COLO829 (cell line): ENCODE data around the gene GARIN5A.

Experiments
- DNase-seq: peaks from one replicate; pipeline ENCODE4 v3.0.0; 2012; ENCODE audit warnings: low spot score

GARIN5A gene

GRCh38 chr19:50508843-50509190 lies 32.2 kb upstream of the GARIN5A start:
- no peak for DNase-seq

- DNase-seq, result no peak
These were observed 30.7 kb upstream of the GARIN5A start for GRCh38 chr19:50507376-50507775.

- no peak for DNase-seq
These were observed 30.1 kb upstream of the GARIN5A start for GRCh38 chr19:50506700-50507099.

- DNase-seq, result no peak
These were observed 29.4 kb upstream of the GARIN5A start for GRCh38 chr19:50505856-50506611.

- DNase-seq, result no peak
These were observed 25.2 kb upstream of the GARIN5A start for GRCh38 chr19:50501568-50502475.

GRCh38 chr19:50501186-50501567 lies 24.5 kb upstream of the GARIN5A start:
- no peak for DNase-seq

DNA sequence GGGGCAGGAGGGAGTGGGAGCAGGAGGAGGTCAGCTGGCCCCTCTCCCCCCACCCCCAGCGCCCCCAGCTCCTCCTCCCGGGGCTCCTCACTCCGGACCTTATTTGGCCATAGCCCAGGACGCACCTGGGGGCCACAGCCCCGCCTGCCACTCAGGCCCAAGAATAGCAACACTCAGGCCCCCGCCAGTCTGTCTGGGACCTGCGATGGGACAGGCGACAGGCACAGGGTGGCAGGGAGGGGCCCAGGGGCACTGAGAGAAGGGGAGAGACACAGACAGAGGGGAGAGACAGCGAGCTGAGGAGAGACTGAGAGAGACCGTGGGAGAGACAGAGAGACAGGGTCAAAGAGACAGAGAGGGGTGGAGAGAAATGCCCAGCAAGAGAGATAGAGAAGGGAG lies 24.1 kb upstream of the GARIN5A start:
- no peak for DNase-seq

DNA sequence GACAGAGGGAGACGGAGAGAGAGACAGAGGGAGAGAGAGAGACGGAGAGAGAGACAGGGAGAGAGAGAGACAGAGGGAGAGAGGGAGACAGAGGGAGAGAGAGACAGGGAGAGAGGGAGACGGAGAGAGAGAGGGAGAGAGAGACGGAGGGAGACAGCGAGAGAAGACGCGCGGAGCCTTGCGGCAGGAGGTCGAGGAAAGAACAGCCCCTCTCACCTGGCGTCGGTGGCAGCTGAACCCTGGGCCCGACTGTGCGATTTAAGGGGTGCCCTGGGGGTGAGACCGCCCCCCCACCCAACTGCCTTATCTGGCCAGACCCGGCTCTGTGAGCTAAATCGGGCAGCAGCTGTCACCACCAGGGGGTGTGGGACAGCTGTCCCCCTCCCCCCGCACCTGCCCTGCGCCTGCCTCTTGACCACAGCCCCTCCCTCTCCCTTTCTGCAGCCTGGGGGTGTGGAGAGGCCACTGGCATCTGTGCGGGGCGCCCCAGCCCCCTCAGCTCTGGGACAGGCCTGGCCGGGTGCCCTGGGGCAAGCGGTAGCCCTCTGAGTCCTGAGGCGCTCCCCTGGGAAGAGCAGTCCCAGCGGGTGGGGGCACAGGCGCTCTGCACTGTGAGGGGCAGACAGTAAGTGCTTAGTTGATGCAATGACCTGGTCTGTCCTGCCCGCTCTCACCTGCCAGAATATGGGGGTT lies 23.6 kb upstream of the GARIN5A start:
- no peak for DNase-seq

DNA sequence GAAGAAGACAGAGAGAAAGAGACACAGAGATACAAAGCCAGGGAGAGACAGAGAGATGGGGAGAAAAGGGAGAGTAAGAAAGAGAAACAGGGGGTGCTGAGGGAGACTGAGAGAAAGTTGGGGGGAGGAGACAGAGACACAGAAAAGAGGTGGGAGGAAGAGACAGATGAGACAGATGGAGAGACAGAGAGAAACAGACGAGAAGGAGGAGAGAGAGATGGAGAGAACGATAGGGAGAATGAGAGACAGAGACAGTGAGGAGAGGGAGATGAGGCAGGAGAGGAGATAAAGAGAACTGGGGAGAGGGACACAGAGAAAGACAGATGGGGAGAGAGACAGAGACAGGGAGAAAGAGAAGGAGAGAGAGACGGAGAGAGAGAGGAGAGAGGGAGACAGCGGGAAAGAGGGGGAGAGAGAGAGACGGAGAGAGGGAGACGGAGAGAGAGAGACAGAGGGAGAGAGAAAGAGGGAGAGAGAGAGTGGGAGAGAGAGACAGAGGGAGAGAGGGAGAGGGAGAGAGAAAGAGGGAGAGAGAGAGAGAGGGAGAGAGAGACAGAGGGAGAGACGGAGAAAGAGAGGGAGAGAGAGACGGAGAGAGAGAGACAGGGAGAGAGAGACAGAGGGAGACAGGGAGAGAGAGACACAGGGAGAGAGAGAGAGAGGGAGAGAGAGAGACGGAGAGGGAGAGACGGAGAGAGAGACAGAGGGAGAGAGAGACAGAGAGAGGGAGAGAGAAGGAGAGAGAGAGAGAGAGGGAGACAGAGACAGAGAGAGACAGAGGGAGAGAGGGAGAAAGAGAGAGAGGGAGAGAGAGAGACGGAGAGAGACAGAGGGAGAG lies 21.8 kb upstream of the GARIN5A start:
- DNase-seq, result no peak

DNA sequence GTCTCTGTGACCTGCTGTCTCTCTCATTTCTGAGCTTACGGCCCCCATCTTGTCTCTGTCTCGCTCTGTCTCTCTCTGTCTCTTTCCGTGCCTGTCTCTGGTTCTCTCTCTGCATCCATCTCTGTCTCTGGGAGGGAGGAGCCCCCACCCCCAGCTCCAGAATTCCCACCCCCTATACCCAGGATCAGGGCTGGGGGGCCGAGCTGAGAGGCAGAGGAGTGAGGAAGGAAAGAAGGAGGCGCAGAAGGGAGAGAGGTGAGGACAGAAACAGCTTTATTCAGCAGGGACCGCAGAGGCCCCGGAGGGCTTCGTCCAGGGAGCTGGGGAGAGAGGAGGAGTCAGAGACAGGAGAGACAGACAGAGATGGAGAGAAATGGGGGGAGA lies 20.4 kb upstream of the GARIN5A start:
- peak; percentile 31 for DNase-seq

GRCh38 chr19:50496189-50497021 lies 19.8 kb upstream of the GARIN5A start:
- DNase-seq, result peak; percentile 82

DNA sequence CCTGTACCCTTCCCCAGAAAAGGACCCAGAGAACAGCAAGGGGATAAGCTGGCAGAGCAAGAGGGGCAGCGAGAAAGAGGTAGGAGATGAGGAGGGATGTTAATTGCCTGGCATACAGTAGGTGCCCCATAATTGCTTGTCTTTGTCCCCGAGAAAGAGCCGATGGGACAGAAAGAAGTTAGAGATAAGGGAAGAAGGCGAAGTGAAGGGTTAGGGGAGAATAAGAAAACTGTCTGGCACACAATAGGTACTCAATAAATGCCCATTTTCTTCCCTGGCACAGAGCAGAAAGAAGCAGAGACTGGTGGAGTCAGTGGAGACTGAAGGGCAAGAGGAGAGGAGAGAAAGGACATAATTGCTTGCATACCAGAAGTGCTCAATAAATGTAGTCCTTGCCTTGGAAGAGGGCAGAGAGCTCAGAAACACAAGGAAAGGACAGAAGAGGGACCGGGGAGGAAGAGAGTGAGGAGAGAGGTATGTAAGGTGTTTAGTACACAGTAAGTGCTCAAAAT lies 18.4 kb upstream of the GARIN5A start:
- no peak for DNase-seq

- no peak for DNase-seq
These were observed 17.8 kb upstream of the GARIN5A start for GRCh38 chr19:50494186-50495019.

DNA sequence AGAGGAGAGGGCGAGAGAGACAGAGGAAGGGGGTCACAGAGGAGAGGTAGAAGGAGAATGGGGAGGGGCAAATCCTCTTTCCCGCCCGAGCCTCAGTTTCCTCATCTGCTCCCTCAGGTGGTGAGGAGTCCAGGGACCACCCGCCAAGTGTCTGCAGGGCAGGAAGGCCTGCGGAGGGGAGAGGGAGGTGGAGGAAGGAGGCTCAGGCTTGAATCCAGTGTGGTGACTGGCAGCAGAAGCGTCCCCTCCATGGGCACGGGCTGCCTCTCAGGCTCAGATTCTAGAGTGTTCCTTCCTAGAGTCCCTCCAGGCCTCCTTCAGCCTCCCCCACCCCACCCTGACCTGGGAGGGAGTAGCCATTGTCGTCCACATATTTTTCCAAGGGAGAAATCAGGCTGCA lies 16.5 kb upstream of the GARIN5A start:
- DNase-seq, result no peak

DNA sequence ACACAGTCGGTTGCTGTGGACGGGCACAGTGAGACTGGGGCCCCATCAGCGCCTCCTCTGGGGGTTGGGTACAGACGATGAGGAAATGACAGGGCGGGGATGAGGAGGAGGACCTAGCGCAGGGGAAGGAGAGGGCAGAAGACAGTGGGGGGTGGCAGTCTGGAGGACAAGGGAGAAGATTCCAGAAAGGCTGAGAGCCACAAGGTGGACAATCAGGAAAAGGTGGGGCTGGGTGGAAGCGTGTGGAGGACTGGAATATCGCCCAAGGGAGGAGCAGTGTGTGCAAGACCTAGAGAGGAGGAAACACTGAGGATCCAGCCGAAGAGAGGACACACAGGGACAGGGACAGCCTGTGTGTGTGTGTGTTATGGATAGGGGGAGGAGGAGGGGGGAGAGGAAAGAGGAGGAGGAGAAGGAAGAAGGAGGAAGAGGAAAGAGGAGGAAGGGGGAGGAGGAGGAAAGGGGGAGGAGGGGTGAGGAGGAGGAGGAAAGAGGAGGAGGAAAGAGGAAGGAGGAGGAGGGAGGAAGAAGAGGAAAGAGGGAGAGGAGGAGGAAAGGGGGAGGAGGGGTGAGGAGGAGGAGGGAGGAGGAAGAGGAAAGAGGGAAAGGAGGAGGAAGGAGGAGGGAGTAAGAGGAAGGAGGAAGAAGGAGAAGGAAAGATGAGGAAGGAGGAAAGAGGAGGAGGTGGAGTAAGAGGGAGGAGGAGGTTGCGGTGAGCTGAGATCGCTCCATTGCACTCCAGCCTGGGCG lies 15.8 kb upstream of the GARIN5A start:
- DNase-seq, result no peak

GRCh38 chr19:50490991-50491472 lies 14.4 kb upstream of the GARIN5A start:
- no peak for DNase-seq

DNA sequence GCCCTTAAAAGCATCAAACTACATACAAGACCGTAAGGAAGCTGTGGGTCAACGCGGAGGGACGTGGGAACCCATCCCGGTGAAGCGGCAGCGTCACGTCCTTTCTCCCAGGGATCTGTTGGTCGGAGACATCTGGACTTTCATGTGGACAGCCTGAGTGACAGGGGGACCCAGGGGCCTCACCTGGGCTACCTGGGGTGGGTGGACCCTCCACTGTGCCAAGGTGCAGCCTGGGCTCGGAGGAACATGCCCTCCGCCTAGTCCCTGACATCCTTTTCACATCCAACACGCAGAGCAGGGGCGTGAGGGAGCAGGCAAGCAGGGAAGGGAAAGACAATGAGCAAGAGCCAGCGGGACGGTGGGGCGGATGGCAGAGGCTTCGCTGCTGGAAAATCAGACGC lies 13.8 kb upstream of the GARIN5A start:
- no peak for DNase-seq

GRCh38 chr19:50489461-50490011 lies 12.9 kb upstream of the GARIN5A start:
- DNase-seq, result no peak
